GM04503 (cell line): ENCODE data around the gene APOE.
"Not testable (repeated sequence)": the region's sequence is repeated elsewhere in the genome, so short reads cannot be mapped to it uniquely, and the experiment has no call there.

Experiments used
- DNase-seq: peaks from one replicate; pipeline ENCODE4 v3.0.0-alpha.2; 2012; ENCODE audit warnings: low read depth

The APOE gene

GRCh38 chr19:44905437-44906160 is at the start of gene APOE:
TSS of gene APOE (plus strand) at chr19:44905796. CDS start at chr19:44906625, 829 bp downstream.
- no peak for DNase-seq

- no peak for DNase-seq
Observed at GRCh38 chr19:44856421-44857083, 49.0 kb upstream of the APOE start.

GRCh38 chr19:44857837-44858236 is 47.8 kb upstream of the APOE start:
- DNase-seq = no peak

GRCh38 chr19:44861576-44861975 is 44.0 kb upstream of the APOE start:
- not testable (repeated sequence) for DNase-seq

GRCh38 chr19:44863990-44864389 is 41.6 kb upstream of the APOE start:
- DNase-seq = no peak

- DNase-seq = no peak
Observed at GRCh38 chr19:44865196-44865767, 40.3 kb upstream of the APOE start.

GRCh38 chr19:44866664-44867063 is 38.9 kb upstream of the APOE start:
- no peak for DNase-seq

- DNase-seq = no peak
Observed at GRCh38 chr19:44867578-44867977, 38.0 kb upstream of the APOE start.

GRCh38 chr19:44869733-44870470 is 35.7 kb upstream of the APOE start:
- no peak for DNase-seq

GRCh38 chr19:44871809-44872208 is 33.8 kb upstream of the APOE start:
- DNase-seq = no peak

- no peak for DNase-seq
Observed at GRCh38 chr19:44872661-44873060, 32.9 kb upstream of the APOE start.

- DNase-seq = no peak
Observed at GRCh38 chr19:44874317-44874716, 31.3 kb upstream of the APOE start.

GRCh38 chr19:44875666-44876451 is 29.7 kb upstream of the APOE start:
- DNase-seq = no peak

- DNase-seq = no peak
Observed at GRCh38 chr19:44876930-44877535, 28.6 kb upstream of the APOE start.

- DNase-seq = no peak
Observed at GRCh38 chr19:44878120-44878865, 27.3 kb upstream of the APOE start.

- DNase-seq = no peak
Observed at GRCh38 chr19:44879309-44880065, 26.1 kb upstream of the APOE start.

GRCh38 chr19:44882063-44882462 is 23.5 kb upstream of the APOE start:
- no peak for DNase-seq

- DNase-seq = not testable (repeated sequence)
Observed at GRCh38 chr19:44882619-44883397, 22.8 kb upstream of the APOE start.

GRCh38 chr19:44883922-44884321 is 21.7 kb upstream of the APOE start:
- DNase-seq = no peak
